HG03521 (cell line): ENCODE results near the gene PTGDS.
A peak's percentile ranks its signal among the peaks of the same experiment; 100 is the strongest.

Source experiments
- ATAC-seq: cut with Tn5 transposase; IDR thresholded peaks from one replicate; pipeline ENCODE4 v1.9.1; 2021; ENCODE audit warnings: mild to moderate bottlenecking, moderate library complexity; ENCODE audit not compliant: unreplicated experiment

PTGDS gene

DNA sequence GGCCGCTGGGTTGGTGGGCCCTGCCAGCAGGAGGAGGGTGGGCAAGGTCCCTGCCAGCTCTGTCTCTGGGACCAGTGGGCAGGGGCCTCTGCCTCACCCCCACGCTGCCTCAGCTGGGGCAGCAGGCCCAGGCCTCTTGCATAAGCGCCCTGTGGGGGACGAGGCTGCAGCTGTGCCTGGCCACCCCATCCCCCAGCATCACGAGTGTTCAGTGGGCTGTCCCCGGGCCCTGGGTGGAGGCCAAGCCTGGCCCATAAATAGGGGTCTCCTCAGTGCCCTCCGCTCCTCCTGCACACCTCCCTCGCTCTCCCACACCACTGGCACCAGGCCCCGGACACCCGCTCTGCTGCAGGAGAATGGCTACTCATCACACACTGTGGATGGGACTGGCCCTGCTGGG, at the start of gene PTGDS:
Gene PTGDS, plus strand, starts transcription at position 282 of the 400 bp plus-strand sequence. Its CDS starts 75 bp downstream, at position 357.
- no peak for ATAC-seq

DNA sequence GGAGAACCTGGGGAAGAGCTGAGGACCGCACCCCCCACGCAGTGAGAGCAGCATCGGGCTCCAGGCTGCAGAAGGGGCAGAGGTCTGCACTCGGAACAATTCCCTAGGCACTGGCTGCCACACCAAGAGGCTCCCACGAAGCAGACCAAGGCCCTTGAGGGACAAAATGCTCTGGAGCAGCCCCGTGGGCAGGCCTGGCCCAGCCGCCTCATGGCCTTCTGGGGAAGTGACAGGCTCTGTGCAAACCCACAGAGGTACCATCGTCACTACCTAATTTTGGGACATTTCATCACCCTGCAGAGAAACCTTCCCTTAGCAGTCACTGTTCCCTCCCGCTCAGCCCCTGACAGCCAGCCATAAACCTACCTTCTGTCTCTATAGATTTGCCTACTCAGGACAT, 48.7 kb upstream of the PTGDS start:
- no peak for ATAC-seq

DNA sequence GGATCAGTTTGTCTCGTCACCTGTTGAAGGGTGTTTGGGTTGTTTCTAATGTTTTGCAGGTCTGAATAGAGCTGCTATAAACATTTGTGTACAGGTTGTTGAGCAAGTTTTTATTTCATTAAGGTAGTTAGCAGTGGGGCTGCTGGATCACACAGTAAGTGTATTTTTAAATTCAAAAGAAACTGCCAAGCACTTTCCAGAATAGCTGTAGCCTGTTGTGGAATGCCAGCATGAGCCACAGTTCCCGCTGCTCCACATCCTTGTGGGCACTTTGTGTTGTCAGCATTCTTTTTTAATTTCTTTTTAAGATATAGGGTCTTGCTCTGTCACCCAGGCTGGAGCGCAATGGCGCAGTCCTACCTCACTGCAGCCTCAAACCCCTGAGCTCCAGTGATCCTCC, 47.3 kb upstream of the PTGDS start:
- no peak for ATAC-seq

DNA sequence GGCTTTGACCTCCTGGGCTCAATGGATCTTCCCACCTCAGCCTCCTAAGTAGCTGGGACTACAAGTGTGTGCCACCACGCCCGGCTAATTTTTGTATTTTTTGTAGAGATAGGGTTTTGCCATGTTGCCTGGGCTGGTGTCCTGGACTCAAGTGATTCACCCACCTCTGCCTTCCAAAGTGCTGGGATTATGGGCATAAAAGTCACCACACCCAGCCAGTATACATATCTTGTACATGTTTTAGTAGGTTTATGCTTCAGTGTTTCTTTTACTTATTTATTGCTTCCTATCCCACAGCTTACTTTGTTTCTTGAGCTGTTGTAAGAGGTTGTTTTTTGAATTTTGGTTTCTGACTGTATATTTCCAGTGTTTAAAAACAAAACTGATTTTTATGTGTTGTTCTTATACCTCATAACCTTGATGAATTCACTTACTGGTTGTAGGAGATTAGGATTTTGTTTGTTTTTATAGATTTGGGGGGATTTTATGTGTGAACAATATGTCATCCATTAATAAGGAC, 45.6 kb upstream of the PTGDS start:
- no peak for ATAC-seq

DNA sequence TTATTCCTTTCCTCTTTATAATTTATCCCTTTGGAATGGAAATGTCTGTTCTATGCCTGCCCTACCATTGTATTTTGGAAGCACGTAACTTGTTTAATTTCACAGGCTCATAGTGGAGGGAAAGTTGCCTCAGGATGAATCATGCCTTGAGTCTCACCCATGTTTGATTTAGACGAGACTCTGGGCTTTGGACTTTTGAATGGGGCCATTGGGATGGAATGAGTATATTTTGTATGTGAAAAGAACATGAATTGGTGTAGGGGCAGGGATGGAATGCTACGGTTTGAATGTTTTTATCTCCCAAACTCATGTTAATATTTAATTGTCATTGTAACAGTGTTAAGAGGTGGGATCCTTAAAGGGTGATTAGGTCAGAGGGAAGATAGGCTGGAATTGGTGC, 43.0 kb upstream of the PTGDS start:
- no peak for ATAC-seq

DNA sequence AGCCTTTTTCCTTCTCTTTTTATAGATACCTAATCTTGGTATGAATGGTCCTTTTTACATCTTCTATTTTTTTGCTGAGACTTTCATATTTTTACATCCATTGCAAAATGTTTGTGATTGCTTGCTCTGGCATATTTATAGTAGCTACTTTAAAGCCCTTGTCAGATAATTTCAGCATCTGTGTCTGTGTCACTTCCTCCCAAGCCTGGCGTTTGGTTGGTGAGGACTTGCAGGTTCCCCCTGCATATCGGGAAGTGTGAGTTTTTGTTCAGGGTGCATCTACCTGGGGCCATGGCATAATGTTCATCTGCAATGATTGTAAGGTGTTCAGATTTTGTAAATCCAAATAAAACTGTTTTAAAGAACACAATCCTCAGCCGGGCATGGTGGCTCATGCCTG, 41.7 kb upstream of the PTGDS start:
- no peak for ATAC-seq

DNA sequence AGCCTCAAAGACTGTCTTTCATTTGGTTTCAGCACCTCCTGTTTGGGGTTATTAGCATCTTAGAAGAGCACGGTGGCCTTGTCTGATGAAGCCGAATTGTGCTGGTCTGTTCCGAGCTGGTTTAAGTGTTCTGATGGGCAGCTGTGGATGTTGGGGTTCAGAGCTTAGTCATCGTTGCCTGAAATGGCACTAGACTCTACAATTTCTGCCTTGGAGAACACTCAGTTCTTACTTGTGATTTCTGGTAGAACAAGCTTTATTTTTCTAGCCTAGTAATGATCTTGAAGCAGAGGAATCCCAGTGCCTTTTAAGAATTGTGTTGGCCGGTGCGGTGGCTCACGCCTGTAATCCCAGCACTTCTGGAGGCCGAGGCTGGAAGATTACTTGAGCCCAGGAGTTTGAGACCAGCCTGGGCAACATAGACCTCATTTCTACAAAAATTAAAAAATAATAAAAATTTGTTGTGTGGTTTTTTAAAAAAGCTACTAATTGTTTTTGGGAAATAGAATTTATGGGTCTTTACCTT, 40.6 kb upstream of the PTGDS start:
- ATAC-seq = no peak

DNA sequence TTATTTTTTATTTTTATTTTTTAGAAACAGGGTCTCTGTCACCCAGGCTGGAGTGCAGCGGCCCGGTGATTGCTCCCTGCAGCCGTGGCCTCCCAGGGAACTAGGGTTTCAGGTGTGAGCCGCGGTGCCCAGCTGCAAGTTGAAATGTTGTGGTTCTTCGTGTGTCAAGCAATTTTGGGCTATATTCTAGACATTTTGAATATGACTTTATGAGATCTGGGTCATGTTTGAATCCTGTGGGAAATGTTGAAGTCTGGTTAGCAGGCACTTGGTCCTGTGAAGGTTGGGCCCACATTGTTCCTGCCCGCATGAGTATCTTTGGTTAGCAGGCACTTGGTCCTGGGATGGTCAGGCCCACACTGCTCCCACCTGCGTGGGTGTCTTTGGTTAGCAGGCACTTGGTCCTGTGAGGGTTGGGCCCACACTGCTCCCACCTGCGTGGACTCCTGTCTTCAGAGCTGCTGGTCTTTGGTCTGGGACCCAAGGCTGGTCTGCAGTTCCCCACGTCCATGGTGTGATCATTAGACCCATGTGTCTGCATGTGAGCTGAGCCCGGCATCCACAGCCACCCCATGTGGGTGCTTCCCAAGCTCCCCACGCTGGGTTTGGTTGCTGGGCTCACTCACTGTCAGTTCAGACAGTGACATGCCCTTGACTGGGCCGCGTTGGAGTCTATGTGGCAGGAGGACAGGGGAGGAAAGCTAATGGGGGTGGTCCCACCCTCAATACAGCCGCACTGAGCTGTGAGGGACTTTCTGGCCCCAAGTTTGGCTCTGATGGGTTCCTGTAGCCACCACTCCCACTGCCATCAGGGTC, 39.9 kb upstream of the PTGDS start:
- ATAC-seq = no peak

DNA sequence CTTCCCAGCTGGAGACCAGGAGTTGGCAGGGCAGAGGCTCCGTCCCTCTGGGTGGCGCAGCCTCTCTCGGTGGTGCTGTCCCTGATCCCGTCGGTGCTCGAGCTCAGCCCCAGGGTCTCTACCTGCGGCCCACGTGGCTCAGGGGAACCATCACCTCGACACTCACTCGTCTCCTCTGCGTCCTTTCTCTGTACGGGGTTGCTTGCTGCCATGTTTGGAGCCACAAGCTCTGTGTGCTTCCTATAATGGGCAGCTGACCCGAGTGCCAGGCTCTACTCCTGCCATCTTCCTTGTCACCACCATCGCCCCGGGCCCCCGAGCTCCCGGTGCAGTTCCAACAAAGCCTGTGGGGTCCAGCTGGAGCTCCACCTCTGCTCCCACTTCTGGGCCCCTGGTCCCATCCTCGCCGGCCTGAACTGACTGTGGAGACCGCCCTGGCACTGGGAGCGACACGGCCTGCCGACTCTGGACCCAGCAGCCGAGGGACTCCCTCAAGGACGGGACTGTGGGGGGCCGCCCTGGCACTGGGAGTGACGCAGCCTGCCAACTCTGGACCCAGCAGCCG, 37.8 kb upstream of the PTGDS start:
- no peak for ATAC-seq

DNA sequence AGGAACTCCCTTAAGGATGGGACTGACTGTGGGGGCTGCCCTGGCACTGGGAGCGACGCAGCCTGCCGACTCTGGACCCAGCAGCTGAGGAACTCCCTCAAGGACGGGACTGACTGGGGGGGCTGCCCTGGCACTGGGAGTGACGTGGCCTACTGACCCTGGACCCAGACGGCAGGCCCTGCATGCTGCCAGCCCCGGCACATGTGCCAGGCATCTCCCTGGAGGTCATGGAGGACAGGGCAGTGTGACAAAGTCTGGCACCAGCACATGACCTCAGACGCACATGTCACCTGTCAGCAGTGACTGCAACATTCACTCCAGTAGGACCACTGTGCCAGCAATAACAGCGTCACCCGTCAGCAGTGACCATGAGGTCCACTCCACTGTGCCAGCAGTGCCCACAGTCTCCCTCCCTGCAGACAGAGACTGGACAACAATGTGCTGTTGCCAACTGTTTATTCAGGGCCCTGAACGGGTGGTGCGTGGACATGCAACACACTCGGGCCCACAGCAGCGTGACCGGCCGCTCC, 37.2 kb upstream of the PTGDS start:
- ATAC-seq = no peak

DNA sequence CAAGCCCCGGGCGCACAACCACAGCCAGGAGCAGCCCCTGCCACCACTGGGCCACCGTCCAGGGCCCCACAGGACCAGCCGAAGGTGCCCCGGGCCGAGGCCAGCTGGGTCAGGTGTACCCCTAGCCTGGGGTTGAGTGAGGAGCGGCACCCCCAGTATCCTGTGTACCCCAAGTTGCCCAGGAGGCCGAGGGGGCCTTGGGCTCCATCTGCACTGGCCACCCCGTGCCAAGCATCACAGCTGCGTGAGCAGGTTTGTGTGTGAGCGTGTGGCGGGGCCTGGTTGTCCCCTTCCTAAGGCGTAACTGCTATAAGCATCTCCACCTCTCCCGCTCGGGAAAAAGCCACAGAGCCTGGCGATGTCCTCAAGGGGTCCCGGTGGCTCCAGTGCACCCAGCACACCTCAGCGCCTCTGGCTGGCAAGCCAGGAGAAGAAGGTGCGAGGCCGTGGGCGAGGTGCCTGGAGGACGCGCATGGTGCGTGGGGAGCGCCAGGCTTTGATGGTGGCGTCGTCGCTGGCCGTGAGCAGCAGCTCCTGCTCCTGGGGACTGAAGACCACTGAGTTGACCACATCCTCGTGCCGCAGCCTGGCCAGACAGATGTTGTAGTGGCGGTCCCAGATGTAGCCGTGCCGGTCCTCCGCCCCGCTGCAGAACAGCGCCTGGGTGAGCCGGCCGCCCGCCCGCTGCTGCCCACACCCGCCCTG, 36.6 kb upstream of the PTGDS start:
- ATAC-seq = no peak

DNA sequence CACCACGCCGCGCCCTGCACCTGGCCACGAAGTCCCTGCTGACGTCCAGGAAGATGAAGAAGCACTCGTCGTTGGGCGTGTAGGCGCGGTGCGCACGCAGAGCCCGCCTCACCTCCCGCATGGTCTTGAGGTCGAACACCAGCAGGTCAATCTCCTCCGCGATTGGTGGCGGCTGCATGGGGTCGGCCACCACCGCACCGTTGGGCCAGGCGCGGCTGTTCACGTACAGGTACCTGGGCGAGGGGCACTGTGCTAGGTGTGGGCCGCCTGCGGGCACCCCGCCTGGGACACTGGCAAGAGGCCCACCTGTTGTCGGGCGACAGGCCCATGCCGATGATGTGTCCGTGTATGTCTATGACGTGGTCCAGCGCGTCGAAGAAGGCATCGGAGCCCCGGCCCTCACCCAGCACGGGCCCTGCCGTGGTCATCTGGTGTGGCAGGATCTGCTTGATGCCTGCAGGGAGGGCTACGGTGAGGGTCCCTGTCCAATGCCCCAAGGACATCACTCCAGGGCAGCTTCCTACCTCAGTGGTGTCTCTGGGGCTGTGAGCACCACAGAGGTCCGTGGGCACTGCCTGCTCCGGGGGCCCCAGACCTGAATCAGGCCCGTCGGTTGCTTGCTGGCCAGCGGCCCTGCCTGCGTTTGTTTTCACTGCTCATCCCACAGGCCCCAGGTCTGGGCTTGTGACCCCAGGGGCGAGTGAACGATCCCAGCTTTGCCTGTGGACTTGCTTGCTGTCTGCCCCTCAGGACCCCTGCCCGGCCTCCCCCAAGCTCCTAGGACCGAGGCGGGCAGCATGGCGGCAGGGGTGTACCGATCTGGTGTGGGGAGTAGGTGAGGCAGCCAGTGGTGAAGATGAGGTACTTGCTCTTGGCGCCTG, 35.8 kb upstream of the PTGDS start:
- ATAC-seq = no peak

DNA sequence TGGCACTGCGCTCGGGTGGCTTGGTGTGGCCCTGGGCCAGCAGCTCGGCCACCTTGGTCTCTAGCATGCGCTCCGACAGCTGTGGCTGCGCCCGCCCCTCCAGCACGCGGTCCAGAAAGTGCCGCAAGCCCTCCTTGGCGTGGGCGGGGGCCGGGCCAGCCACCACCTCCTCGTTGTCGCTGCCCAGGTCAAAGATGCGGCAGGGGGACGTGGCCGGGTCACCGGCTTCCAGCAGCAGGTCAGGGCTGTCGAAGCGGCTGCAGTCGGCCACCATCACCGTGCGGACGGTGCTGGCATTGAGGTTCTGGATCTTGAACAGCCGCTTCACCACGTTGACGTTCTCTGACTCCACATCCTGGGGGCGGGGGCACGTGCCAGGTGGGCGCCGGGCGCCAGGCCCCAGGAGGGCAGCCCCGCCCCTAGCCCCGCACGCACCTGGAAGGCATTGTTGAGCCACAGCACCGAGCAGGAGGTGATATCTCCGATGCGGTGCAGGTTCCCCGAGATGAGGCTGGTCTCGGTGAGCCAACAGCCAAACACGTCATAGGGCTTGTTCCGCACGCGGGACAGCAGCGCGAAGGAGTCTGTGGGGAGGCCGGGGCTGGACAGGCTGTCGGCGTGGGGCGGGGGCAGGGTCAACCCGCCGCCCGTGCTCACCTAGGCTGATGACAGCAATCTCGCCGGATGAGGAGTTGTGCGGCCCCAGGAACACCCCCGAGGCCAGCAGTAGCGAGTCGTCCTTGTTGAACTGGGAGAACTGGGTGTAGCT, 35.0 kb upstream of the PTGDS start:
- no peak for ATAC-seq

DNA sequence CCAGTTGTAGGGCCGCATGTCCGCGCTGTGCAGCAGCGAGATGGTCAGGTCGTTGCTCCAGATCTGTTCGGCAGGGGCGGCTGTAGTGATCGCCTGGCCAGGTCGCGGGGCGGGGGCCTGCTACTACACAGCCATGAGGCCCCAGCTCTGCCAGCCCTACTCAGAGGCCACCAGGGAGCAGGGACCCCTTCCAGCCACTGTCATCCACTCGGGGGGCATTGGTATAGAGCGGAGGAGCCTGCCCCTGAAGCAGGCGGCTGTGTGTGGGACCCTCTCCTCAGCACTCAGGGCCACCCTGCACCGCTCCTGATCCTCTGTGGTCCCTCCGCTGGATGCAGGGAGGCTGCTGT, 34.4 kb upstream of the PTGDS start:
- no peak for ATAC-seq

DNA sequence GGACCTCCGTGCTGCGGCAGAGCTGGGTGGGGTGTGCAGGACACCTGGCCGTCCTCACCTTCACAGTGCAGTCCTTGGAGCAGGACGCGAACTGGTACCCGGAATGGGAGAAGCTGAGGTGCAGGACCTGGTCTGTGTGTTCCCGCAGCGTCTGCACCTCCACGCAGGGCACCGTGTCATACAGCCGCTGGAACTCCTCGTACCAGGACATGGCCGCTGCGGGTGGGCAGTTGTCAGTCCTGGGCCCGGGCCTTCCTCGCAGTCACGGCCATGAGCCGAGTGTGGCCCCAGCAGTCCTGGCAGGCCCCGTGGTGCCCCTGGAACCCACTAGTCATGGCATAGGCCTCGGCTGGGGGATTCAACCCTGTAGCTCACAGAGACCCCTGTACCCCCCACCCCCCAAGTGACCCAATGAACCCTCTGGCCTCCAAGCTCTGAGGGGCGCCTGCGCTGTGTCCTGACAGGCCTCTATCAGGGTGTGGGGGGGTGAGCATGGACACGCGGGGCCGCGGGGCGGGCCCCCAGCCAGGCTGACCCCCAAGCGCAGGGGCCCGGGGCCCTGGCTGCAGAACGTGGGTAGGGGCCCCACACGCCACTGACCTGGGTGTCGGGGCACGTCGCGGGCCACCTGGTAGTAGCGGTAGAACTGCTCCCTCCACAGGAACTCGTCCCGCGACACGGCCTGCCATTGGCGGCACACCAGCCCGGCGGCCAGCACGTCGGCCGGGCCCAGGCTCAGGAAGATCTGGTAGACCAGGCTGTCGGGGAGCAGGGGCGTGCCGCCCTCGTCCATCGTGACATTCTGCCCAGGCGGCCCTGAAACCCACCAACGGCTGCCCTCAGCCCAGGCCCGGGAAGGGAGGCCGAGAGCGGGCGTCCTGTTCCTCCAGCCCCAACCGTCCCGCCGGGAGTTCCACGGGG, 33.8 kb upstream of the PTGDS start:
- peak; percentile 5 for ATAC-seq

DNA sequence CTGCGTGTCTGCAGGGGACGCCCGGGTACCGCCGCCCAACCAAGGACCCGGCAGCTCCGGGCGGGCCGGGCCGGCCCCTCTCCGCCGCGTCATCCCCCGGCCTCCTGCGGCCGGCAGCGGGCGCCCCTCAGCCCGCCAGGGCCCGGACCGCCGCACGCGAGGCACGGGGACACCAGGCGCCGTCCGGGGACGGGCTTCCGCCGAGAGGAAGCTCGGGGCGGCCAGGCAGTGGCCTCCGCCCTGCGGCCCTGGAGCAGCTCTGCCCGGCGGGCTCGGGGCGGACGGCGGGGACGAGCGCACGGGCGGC, 33.1 kb upstream of the PTGDS start:
- ATAC-seq = peak; percentile 33

DNA sequence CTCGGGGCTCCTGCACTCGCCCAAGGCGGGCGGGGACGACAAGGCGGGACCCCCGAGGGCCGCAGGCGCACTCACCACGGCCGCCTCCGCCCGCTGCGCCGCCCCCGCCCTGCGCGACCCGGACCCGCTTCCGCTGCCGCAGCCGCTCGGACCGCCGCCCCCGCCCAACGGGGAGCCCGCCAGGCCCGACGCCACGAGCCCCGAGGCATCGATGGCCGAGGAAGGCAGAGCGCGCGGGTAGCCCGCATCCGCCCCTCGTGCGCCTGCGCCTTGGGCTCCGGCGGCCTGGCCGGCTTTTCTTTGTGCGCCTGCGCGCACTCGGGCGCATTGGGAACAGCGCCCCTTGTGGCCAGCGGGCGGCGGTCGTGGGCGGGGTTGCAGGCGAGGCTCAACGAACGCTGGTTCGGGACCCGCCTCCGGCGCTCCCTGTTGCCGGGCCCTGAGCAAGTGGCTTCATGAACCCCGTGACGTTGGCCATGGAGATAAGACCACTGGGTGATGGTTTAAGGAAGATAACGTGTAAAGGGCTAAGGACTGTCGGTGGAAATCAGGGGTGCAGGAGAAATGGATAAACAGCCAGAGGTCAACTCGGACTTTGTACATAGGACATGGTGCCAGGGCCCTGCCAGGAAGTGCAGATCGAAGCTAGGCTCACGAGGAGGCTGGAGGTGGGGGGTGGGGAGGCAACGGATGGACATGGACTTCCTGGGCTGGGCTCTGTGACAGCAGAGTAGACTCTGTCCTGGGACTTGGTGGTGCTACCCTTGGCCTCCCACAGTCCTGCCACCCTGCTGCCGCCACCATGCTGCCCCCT, 32.6 kb upstream of the PTGDS start, which contains the start of the genes C8G and FBXW5:
Gene C8G, plus strand, starts transcription at position 725 of the 814 bp plus-strand sequence. Its CDS starts 78 bp downstream, at position 803.
Gene FBXW5, minus strand, starts transcription at position 220 of the 814 bp plus-strand sequence. CDS start 655 bp downstream, outside the sequence.
- peak; percentile 81 for ATAC-seq
